Neutrophil (primary cell): ENCODE data around the gene TOP3B.

Source experiments
- H3K27ac ChIP-seq: fragments of 200-600 bp; sonication (generic); 2 replicates; pipeline ENCODE4 v1.5.1; 2016; ENCODE audit warnings: mild to moderate bottlenecking, moderate library complexity
- H3K27me3 ChIP-seq: fragments of 200-600 bp; sonication (generic); 2 replicates; pipeline ENCODE4 v1.6.0; 2016; ENCODE audit warnings: mild to moderate bottlenecking
- H3K36me3 ChIP-seq: fragments of 200-600 bp; sonication (generic); 2 replicates; pipeline ENCODE4 v1.5.1; 2017
- H3K4me1 ChIP-seq, 2 experiments: fragments of 200-600 bp in 1 of 2; sonication (generic) in 1 of 2; 1 replicate in 1 of 2; 2 replicates in 1 of 2; pipeline versions ENCODE4 v1.5.1 to v1.6.1; 2013 to 2016; ENCODE audit warnings: low read depth in 1 of 2, low read length in 1 of 2, mild to moderate bottlenecking in 1 of 2, moderate library complexity in 1 of 2; ENCODE audit not compliant: control insufficient read depth in 1 of 2, insufficient read depth in 1 of 2
- H3K4me3 ChIP-seq, 2 experiments: fragments of 200-600 bp in 1 of 2; sonication (generic) in 1 of 2; 1 replicate in 1 of 2; 2 replicates in 1 of 2; pipeline ENCODE4 v1.5.1; 2013 to 2016; ENCODE audit warnings: low read depth in 1 of 2, low read length in 1 of 2, mild to moderate bottlenecking in 1 of 2, moderate library complexity in 1 of 2
- H3K9me3 ChIP-seq: fragments of 200-600 bp; sonication (generic); 2 replicates; pipeline ENCODE4 v1.5.1; 2016
- TF ChIP-seq, protein P1 (sequence below): fragments of 200-600 bp; sonication (generic); IDR thresholded peaks from 2 replicates; pipeline ENCODE4 v1.5.1; 2016; ENCODE audit warnings: antibody characterized with exemption

The TOP3B gene

DNA sequence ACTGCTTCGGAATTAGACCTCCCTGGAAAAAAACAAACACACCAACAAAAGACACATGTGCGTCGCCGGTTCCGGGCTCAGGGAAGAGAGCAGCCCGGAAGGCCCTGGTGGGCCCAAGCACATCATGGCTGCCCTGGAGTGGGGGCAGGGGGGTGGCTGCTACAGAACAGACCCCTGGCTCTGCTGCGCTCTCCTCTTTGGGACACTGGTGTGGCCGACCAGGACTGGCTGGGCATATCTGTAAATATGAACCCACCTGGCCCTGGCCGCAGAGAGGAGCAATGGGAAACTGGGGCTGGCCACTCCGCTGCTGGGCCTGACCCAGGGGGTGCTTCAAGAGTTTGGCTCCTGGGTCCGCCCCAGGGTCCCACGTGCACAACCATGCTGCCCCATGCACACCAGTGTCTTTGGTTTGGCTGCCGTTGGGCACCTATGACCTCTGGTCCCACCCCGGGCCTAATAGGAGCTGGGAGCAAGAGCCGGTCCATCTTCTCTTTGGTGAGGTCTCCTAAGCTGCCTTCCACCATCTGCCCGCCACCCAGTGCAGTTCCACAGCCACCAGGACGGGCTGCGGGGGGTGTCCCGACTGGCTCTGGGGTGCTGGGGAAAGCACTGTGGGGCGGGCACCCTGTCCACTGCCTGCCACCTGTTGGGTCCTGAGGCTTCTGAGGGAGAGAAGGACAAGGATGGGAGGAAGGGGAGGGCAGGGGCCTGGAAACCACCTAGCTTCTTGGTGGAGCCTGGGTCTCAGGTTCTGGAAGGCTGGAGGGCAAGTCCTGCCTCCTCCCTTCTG is 60.0 kb downstream of the TOP3B start:
- no peak overlapping the region for H3K27ac ChIP-seq
- no peak overlapping the region for H3K4me3 ChIP-seq
- H3K27me3 ChIP-seq, result no peaks in the 10 kb centered on the region
- no peaks in the 10 kb centered on the region for H3K4me1 ChIP-seq
- no peaks in the 10 kb centered on the region for H3K9me3 ChIP-seq
- peaks cover 84% of the 10 kb centered on the region for H3K36me3 ChIP-seq
- TF ChIP-seq, protein P1, sequence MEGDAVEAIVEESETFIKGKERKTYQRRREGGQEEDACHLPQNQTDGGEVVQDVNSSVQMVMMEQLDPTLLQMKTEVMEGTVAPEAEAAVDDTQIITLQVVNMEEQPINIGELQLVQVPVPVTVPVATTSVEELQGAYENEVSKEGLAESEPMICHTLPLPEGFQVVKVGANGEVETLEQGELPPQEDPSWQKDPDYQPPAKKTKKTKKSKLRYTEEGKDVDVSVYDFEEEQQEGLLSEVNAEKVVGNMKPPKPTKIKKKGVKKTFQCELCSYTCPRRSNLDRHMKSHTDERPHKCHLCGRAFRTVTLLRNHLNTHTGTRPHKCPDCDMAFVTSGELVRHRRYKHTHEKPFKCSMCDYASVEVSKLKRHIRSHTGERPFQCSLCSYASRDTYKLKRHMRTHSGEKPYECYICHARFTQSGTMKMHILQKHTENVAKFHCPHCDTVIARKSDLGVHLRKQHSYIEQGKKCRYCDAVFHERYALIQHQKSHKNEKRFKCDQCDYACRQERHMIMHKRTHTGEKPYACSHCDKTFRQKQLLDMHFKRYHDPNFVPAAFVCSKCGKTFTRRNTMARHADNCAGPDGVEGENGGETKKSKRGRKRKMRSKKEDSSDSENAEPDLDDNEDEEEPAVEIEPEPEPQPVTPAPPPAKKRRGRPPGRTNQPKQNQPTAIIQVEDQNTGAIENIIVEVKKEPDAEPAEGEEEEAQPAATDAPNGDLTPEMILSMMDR, result no peak

DNA sequence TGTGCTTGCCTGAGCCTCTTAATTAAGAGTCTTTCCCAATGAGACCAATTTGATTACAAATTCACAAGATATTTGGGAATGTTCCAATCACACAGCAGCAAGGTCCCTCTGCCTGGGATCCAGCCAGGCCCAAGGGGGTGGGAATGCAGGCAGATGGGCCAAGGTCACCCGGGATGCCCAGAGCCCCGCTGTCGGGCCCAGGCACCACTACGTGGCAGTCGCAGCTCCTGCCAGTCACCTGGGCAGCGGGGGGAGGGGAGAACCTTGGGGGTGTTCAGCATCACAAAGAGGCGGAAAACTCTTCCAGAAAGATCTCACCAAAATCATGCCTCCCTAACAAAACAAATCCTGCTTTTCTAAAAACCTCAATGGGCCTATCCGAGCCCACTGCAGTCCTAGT is 60.9 kb downstream of the TOP3B start:
- Histone ChIP-seq H3K36me3 (peaks cover 76% of the 10 kb centered on the region), H3K9me3 (no peaks in the 10 kb centered on the region), H3K27ac (no peak overlapping the region), H3K4me3 (no peak overlapping the region), H3K27me3 (no peaks in the 10 kb centered on the region), H3K4me1 (no peaks in the 10 kb centered on the region)
- TF ChIP-seq, protein P1, result no peak

DNA sequence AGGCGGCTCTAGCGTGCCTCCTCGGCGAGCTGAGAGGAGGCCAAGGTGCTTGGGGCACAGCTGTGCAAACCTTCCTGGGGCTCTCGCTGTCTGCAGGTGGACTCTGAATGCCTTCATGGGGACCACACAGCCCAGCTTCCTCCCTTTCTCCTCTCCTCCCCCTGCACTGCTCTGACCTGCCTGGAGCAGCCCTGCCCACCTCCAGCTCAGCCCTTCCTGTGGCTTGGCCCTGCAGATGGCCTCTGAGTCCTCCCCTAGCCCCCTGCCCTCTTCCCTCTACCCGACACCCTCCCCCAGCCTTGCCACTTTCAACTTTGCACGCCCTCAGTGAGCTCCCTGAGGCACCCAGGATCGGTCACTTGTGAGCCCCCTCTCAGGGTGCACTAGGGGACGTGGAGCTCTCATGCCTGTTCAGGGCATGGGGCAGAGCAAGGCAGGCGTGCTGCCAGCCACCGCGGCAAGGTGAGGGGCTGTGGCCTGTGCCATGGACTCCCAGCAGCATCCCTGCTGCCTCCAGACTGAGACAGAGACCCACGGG is 61.3 kb downstream of the TOP3B start:
- Histone ChIP-seq H3K4me1 (no peaks in the 10 kb centered on the region), H3K27ac (no peak overlapping the region), H3K4me3 (no peak overlapping the region), H3K9me3 (no peaks in the 10 kb centered on the region), H3K36me3 (peaks cover 71% of the 10 kb centered on the region), H3K27me3 (no peaks in the 10 kb centered on the region)
- TF ChIP-seq, protein P1, result no peak

DNA sequence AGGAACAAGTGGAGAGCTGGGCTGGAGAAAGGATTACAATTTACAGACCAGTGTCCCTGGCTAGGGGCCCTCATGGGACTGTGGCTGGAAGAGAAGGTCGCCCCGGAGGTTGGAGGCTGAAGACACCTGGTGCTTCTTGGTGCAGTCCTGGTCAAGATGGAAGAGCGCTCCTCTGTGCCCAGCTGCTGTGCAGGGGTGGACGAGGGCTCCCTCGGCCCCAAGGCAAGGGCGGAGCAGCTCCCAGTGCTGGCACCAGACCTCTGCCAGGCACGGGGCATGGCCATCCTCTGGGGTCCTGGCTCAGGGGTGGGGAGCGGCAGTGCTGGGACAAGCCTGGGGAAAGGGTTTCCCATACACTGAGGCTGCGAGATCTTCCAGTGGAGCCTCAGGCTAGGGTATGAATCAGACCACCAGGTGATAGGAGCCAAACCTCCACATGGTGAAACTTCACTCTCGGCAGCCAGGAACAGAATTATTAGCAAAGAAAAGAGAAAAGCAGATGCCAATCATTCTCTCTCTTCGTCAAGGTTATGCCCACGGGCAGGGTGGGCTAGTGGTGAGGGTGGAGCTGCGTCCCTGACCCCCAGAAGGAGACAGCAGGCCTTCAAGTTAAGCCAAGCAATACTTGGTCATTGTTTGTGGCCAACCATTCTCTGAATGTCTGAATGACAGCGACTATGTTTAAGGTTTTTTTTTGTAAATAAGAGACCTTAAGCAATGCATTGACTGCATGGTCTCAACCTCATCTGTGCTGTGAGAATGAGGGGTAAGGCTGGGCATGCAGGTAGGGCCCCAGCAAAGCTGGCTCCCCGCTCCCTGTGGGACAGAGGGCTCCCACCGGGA is 62.0 kb downstream of the TOP3B start:
- no peaks in the 10 kb centered on the region for H3K9me3 ChIP-seq
- peaks cover 66% of the 10 kb centered on the region for H3K36me3 ChIP-seq
- no peak overlapping the region for H3K4me3 ChIP-seq
- H3K4me1 ChIP-seq, result no peaks in the 10 kb centered on the region
- peak overlapping the region; percentile 18 for H3K27ac ChIP-seq
- TF ChIP-seq, protein P1, result no peak
- H3K27me3 ChIP-seq, result no peaks in the 10 kb centered on the region

DNA sequence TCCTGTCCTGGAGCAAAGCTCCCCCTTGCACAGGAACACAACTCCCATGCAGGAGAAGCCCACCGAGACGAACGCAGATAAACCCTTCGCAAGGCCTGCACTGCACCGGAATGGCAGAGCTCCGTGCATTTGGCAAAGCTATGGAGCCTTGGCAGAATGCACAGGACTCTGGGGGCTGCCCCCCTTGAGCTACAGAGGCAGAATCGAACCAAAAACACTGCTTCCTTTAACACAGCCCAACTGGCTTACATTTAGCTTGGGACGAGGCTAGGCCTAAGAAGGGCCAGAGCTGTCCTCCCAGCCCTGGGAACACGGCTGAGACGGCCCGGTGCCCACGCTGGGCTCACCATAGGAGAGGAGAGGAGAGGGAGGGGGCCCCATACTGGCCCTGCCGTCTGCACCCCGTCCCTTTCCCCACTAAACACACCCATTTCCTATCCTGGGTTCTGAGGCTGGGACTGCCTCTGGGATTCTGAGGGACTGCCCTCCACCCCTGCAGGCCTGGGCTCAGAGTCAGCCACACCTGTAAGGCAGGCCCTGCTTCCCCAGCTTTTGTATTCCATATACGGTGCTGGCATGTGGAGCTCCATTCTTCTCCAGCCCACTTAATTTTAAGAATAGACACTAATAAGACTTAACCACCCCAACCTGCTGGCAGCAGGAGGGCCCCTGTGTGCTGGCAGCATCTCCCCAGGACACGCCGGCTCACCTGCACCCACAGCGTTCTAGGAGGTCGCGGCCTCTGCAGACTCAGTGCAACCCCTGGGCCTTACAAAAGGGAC is 62.9 kb downstream of the TOP3B start:
- Histone ChIP-seq H3K27ac (peak overlapping the region; percentile 43), H3K36me3 (peaks cover 58% of the 10 kb centered on the region), H3K4me3 (no peak overlapping the region), H3K27me3 (no peaks in the 10 kb centered on the region), H3K4me1 (no peaks in the 10 kb centered on the region), H3K9me3 (no peaks in the 10 kb centered on the region)
- TF ChIP-seq, protein P1, result no peak
